Glutamatergic neuron (in vitro differentiated cells): Measurements from ENCODE around the gene PAM. TPM values are rescaled to one million over a fixed set of nuclear protein-coding genes. Genes with fewer than 3 reads are reported as not detected.

ENCODE experiments used
- DNase-seq: peaks from one replicate; pipeline ENCODE4 v3.0.0; 2022
- H3K27ac Mint-ChIP-seq: one replicate; pipeline ENCODE4 v1.8.0; 2020; ENCODE audit warnings: mild to moderate bottlenecking, mixed read lengths, inconsistent platforms; ENCODE audit not compliant: unreplicated experiment
- H3K27me3 Mint-ChIP-seq: one replicate; pipeline ENCODE4 v1.8.0; 2020; ENCODE audit warnings: mild to moderate bottlenecking, moderate library complexity, mixed read lengths, inconsistent platforms; ENCODE audit not compliant: unreplicated experiment
- H3K36me3 Mint-ChIP-seq: one replicate; pipeline ENCODE4 v1.8.0; 2020; ENCODE audit warnings: mild to moderate bottlenecking, mixed read lengths, inconsistent platforms; ENCODE audit not compliant: unreplicated experiment
- H3K4me1 Mint-ChIP-seq: one replicate; pipeline ENCODE4 v1.8.0; 2020; ENCODE audit warnings: mild to moderate bottlenecking, low read depth, mixed read lengths, inconsistent platforms; ENCODE audit not compliant: unreplicated experiment
- H3K4me3 Mint-ChIP-seq: one replicate; pipeline ENCODE4 v1.8.0; 2020; ENCODE audit warnings: mild to moderate bottlenecking, mixed read lengths, inconsistent platforms; ENCODE audit not compliant: unreplicated experiment
- H3K9me3 Mint-ChIP-seq: one replicate; pipeline ENCODE4 v1.8.0; 2020; ENCODE audit warnings: mild to moderate bottlenecking, moderate library complexity, mixed read lengths, inconsistent platforms; ENCODE audit not compliant: unreplicated experiment
- total RNA-seq: library from RNA; stranded (reverse); fragmentation: NEBNext Ultra II Directional; extraction: Animal tissue kit (Norgen Biotek cat#: 25700); gene quantifications from one replicate; pipeline ENCODE4 v1.2.1, GENCODE V29; 2021; ENCODE audit not compliant: unreplicated experiment
- TF ChIP-seq, protein P1 (sequence below): fragments of 200-600 bp; sonication (generic); IDR thresholded peaks from one replicate; pipeline ENCODE4 v1.5.0; 2021; ENCODE audit not compliant: partially characterized antibody, unreplicated experiment

Gene PAM
- total RNA-seq, 1 donor from 2014 or later, result 192 TPM

- no peaks in the 10 kb centered on the region for H3K4me1 Mint-ChIP-seq
- H3K27ac Mint-ChIP-seq, result no peak overlapping the region
- H3K36me3 Mint-ChIP-seq, result no peaks in the 10 kb centered on the region
- H3K9me3 Mint-ChIP-seq, result no peaks in the 10 kb centered on the region
- H3K27me3 Mint-ChIP-seq, result no peaks in the 10 kb centered on the region
- TF ChIP-seq, protein P1, sequence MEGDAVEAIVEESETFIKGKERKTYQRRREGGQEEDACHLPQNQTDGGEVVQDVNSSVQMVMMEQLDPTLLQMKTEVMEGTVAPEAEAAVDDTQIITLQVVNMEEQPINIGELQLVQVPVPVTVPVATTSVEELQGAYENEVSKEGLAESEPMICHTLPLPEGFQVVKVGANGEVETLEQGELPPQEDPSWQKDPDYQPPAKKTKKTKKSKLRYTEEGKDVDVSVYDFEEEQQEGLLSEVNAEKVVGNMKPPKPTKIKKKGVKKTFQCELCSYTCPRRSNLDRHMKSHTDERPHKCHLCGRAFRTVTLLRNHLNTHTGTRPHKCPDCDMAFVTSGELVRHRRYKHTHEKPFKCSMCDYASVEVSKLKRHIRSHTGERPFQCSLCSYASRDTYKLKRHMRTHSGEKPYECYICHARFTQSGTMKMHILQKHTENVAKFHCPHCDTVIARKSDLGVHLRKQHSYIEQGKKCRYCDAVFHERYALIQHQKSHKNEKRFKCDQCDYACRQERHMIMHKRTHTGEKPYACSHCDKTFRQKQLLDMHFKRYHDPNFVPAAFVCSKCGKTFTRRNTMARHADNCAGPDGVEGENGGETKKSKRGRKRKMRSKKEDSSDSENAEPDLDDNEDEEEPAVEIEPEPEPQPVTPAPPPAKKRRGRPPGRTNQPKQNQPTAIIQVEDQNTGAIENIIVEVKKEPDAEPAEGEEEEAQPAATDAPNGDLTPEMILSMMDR, result no peak
- DNase-seq, result no peak
- no peak overlapping the region for H3K4me3 Mint-ChIP-seq
Measured at GRCh38 chr5:103027267-103027666, 272.2 kb downstream of the PAM start.

GRCh38 chr5:103031607-103032006, 276.5 kb downstream of the PAM start:
- Mint-ChIP-seq H3K4me1 (no peaks in the 10 kb centered on the region), H3K36me3 (no peaks in the 10 kb centered on the region)

GRCh38 chr5:103033696-103034095, 278.6 kb downstream of the PAM start:
- Mint-ChIP-seq H3K36me3 (no peaks in the 10 kb centered on the region), H3K27ac (no peak overlapping the region), H3K9me3 (no peaks in the 10 kb centered on the region), H3K4me3 (no peak overlapping the region), H3K4me1 (no peaks in the 10 kb centered on the region), H3K27me3 (no peaks in the 10 kb centered on the region)
- no peak for DNase-seq
- TF ChIP-seq, protein P1, result no peak

More at GRCh38 chr5:103031607-103032006, 276.5 kb downstream of the PAM start:
- Mint-ChIP-seq H3K27me3 (no peaks in the 10 kb centered on the region), H3K4me3 (no peak overlapping the region), H3K9me3 (no peaks in the 10 kb centered on the region), H3K27ac (no peak overlapping the region)
- DNase-seq, result no peak
- TF ChIP-seq, protein P1, result no peak

DNA sequence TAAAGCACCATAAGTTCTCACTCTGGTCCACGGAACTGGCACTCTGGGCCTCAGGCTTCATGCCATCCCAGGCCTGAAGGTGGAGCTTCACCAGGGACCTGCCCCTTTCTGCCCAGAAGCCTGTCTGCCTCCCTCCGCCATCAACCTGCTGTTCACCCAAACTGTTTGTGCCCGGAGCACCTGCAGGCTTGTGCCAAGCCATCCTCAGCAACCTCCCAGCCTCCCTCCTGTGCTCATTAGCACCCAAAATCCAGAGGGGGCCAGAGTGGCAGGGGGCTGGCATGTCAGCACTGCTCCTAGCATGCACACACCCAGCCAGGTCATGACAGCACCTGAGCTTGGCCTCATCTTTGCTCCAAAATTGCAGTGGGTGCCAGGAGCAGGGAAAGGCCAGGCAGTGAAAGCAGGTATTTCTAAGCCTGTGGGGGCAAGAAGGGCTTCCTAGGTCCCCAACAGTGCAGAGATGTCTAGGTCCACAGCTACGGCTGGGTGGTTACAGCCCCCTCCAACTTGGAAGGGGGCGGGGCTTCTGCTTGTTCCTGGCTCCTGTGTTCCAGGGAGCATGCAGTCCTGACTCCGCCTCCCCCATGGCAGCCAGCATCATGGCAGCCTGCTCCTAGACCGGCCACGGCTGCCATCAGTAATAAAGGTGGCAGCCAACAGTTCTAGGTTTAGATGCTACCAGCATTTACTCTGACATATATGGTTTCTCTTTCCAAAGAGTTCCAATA, 279.7 kb downstream of the PAM start:
- no peak overlapping the region for H3K4me3 Mint-ChIP-seq
- H3K9me3 Mint-ChIP-seq, result no peaks in the 10 kb centered on the region
- no peaks in the 10 kb centered on the region for H3K36me3 Mint-ChIP-seq
- TF ChIP-seq, protein P1, result no peak
- DNase-seq, result no peak
- H3K4me1 Mint-ChIP-seq, result no peaks in the 10 kb centered on the region
- H3K27me3 Mint-ChIP-seq, result no peaks in the 10 kb centered on the region
- H3K27ac Mint-ChIP-seq, result no peak overlapping the region

DNA sequence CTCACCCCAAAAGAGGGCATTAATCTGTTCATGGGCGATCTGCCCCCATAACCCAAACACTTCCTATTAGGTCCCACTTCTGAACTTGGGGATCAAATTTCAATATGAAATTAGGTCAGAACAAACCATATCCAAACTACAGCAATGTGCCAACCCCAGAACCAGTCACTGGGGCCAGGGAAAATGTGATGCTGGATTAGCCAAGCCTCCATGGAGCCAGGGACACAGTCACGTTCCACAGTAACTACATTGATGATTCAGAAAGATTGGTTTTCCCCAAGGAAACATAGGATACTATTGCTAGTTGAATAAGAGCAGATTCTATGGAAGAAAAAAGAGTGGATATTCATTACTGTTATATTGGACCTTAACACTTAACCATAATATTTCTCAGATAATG, 280.6 kb downstream of the PAM start:
- peaks cover 2% of the 10 kb centered on the region for H3K9me3 Mint-ChIP-seq
- H3K36me3 Mint-ChIP-seq, result no peaks in the 10 kb centered on the region

More for the DNA sequence above, 280.6 kb downstream of the PAM start:
- Mint-ChIP-seq H3K27me3 (no peaks in the 10 kb centered on the region), H3K27ac (no peak overlapping the region), H3K4me1 (no peaks in the 10 kb centered on the region), H3K4me3 (no peak overlapping the region)
- TF ChIP-seq, protein P1, result no peak
- no peak for DNase-seq
